Right lobe of liver (tissue), 4 donors: ENCODE results near the gene ARSD.

Experiments used
- POLR2A ChIP-seq: fragments of 450-650 bp; IDR thresholded peaks from one replicate; pipeline ENCODE4 v1.6.1; 2017; ENCODE audit warnings: antibody characterized with exemption, mild to moderate bottlenecking
- TF ChIP-seq, protein P1 (sequence below), 4 donors: fragments of 200-600 bp in 3 of 4; fragments of 450-650 bp in 1 of 4; IDR thresholded peaks; one replicate each; pipeline versions ENCODE4 v1.5.1 to v1.8.0; 2016 to 2022; ENCODE audit warnings: antibody characterized with exemption in 4 of 4, mild to moderate bottlenecking in 2 of 4
- donor health status: DM: no; HTN: no; CAD: no.
- donor health status: DM: no; HTN: no; CAD: no.
- donor health status: DM: no; HTN: yes; CAD: no.

- TF ChIP-seq POLR2A: no peak
- TF ChIP-seq, protein P1, sequence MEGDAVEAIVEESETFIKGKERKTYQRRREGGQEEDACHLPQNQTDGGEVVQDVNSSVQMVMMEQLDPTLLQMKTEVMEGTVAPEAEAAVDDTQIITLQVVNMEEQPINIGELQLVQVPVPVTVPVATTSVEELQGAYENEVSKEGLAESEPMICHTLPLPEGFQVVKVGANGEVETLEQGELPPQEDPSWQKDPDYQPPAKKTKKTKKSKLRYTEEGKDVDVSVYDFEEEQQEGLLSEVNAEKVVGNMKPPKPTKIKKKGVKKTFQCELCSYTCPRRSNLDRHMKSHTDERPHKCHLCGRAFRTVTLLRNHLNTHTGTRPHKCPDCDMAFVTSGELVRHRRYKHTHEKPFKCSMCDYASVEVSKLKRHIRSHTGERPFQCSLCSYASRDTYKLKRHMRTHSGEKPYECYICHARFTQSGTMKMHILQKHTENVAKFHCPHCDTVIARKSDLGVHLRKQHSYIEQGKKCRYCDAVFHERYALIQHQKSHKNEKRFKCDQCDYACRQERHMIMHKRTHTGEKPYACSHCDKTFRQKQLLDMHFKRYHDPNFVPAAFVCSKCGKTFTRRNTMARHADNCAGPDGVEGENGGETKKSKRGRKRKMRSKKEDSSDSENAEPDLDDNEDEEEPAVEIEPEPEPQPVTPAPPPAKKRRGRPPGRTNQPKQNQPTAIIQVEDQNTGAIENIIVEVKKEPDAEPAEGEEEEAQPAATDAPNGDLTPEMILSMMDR (IDR thresholded peaks at IDR 0.05): no peak
These were observed 4.2 kb upstream of the ARSD start for GRCh38 chrX:2933125-2933900.
